WERI-Rb-1 (cell line): ENCODE results near the gene ZC3H7A.

Experiments used
- DNase-seq: peaks from one replicate; pipeline ENCODE4 v3.0.0-alpha.2; 2020
- H3K27ac ChIP-seq: fragments of 250-450 bp; sonication (Bioruptor Pico); 2 replicates; pipeline ENCODE4 v1.5.1; 2020; ENCODE audit warnings: mild to moderate bottlenecking, moderate library complexity
- H3K27me3 ChIP-seq: fragments of 250-450 bp; sonication (Bioruptor Pico); 2 replicates; pipeline ENCODE4 v1.5.1; 2021; ENCODE audit warnings: mild to moderate bottlenecking, low read depth, moderate library complexity; ENCODE audit not compliant: insufficient read depth, severe bottlenecking
- H3K36me3 ChIP-seq: fragments of 250-450 bp; sonication (Bioruptor Pico); 2 replicates; pipeline ENCODE4 v1.5.1; 2020; ENCODE audit warnings: mild to moderate bottlenecking, moderate library complexity
- H3K4me3 ChIP-seq: 2 replicates; pipeline ENCODE4 v1.5.1; 2011; ENCODE audit warnings: low read depth, mild to moderate bottlenecking, control low read depth, low read length
- H3K9me3 ChIP-seq: fragments of 250-450 bp; sonication (Bioruptor Pico); 2 replicates; pipeline ENCODE4 v1.5.1; 2021; ENCODE audit warnings: mild to moderate bottlenecking, moderate library complexity; ENCODE audit not compliant: severe bottlenecking
- CTCF ChIP-seq: IDR thresholded peaks from 2 replicates; pipeline ENCODE4 v1.5.1; 2011; ENCODE audit warnings: low read depth, mild to moderate bottlenecking, control low read depth, inconsistent platforms, low read length

The ZC3H7A gene

GRCh38 chr16:11742093-11742535 lies 54.9 kb downstream of the ZC3H7A start:
- H3K27ac ChIP-seq, result peak overlapping the region; percentile 88
- H3K36me3 ChIP-seq, result peaks cover 15% of the 10 kb centered on the region
- H3K9me3 ChIP-seq, result no peaks in the 10 kb centered on the region
- no peak for TF ChIP-seq CTCF
- peak; percentile 25 for DNase-seq
- peak overlapping the region; percentile 80 for H3K4me3 ChIP-seq
- H3K27me3 ChIP-seq, result no peaks in the 10 kb centered on the region

GRCh38 chr16:11740567-11740966 lies 56.5 kb downstream of the ZC3H7A start:
- DNase-seq, result no peak
- Histone ChIP-seq H3K27me3 (no peaks in the 10 kb centered on the region), H3K9me3 (no peaks in the 10 kb centered on the region), H3K4me3 (no peak overlapping the region), H3K36me3 (peaks cover 18% of the 10 kb centered on the region), H3K27ac (no peak overlapping the region)
- TF ChIP-seq CTCF, result no peak

- Histone ChIP-seq H3K4me3 (no peak overlapping the region), H3K27ac (no peak overlapping the region), H3K36me3 (peaks cover 35% of the 10 kb centered on the region), H3K27me3 (no peaks in the 10 kb centered on the region), H3K9me3 (no peaks in the 10 kb centered on the region)
- DNase-seq, result no peak
- no peak for TF ChIP-seq CTCF
Measured at GRCh38 chr16:11738742-11739544, 58.1 kb downstream of the ZC3H7A start.

- Histone ChIP-seq H3K9me3 (no peaks in the 10 kb centered on the region), H3K27ac (no peak overlapping the region), H3K4me3 (no peak overlapping the region), H3K36me3 (peaks cover 47% of the 10 kb centered on the region), H3K27me3 (no peaks in the 10 kb centered on the region)
- no peak for DNase-seq
- no peak for TF ChIP-seq CTCF
Measured at GRCh38 chr16:11737713-11738112, 59.3 kb downstream of the ZC3H7A start.

GRCh38 chr16:11736903-11737302 lies 60.2 kb downstream of the ZC3H7A start:
- peak overlapping the region; percentile 51 for H3K27ac ChIP-seq
- H3K9me3 ChIP-seq, result no peaks in the 10 kb centered on the region
- DNase-seq, result no peak
- H3K27me3 ChIP-seq, result no peaks in the 10 kb centered on the region
- no peak for TF ChIP-seq CTCF
- peaks cover 55% of the 10 kb centered on the region for H3K36me3 ChIP-seq
- H3K4me3 ChIP-seq, result no peak overlapping the region
